OCI-LY1 (cell line): ENCODE results near the gene RPS14.

Experiments used
- EZH2 ChIP-seq: fragments of 200-600 bp; sonication (generic), shearing (Covaris generic); IDR thresholded peaks from 2 replicates; pipeline ENCODE4 v1.8.0; 2017; ENCODE audit warnings: borderline replicate concordance, mixed run types, mild to moderate bottlenecking, antibody characterized with exemption, low read length, moderate library complexity, mixed read lengths
- TF ChIP-seq, protein P1 (sequence below): fragments of 200-600 bp; sonication (generic), shearing (Covaris generic); IDR thresholded peaks from 2 replicates; pipeline ENCODE4 v1.5.1; 2017; ENCODE audit warnings: mild to moderate bottlenecking, antibody characterized with exemption, low read length, moderate library complexity, mixed read lengths

DNA sequence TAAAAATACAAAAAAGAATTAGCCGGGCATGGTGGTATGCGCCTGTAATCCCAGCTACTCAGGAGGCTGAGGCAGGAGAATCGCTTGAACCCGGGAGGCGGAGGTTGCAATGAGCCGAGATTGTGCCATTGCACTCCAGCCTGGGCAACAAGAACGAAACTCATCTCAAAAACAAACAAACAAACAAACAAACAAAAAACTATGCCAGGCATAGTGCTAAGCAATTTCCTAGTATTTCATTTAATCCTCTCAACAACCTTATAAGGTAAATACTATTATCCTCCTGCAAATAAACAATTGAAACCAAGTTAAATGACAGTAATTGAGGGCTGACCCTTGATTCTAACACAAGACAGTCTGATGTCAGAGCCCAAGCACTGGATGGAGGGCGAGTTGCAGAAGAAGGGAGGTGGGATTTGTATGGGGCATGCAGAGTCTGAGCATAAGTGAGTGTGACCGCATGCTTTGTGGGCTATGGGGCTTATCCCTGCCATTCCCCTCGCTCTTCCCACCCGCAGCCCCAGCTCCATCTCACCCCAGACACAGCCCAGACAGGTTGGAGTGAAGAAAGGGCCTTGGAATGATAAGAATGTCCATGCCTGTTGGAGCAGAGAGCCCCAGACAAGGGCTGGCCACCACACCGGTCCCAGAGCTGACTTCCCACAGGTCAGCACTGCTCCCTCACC lies 24.3 kb upstream of the RPS14 start:
- TF ChIP-seq, protein P1, sequence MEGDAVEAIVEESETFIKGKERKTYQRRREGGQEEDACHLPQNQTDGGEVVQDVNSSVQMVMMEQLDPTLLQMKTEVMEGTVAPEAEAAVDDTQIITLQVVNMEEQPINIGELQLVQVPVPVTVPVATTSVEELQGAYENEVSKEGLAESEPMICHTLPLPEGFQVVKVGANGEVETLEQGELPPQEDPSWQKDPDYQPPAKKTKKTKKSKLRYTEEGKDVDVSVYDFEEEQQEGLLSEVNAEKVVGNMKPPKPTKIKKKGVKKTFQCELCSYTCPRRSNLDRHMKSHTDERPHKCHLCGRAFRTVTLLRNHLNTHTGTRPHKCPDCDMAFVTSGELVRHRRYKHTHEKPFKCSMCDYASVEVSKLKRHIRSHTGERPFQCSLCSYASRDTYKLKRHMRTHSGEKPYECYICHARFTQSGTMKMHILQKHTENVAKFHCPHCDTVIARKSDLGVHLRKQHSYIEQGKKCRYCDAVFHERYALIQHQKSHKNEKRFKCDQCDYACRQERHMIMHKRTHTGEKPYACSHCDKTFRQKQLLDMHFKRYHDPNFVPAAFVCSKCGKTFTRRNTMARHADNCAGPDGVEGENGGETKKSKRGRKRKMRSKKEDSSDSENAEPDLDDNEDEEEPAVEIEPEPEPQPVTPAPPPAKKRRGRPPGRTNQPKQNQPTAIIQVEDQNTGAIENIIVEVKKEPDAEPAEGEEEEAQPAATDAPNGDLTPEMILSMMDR, result no peak
- TF ChIP-seq EZH2, result no peak
